H1 (cell line): ENCODE measurements around the gene ZNF599. TPM values are rescaled to one million over a fixed set of nuclear protein-coding genes. Genes with fewer than 3 reads are reported as not detected.

Source experiments
- CTCF ChIA-PET: fragments of 300-600 bp; sonication (Branson Sonifier 250); formaldehyde crosslinking; loops from one replicate; lab custom pipeline; 2021; ENCODE audit not compliant: partially characterized antibody; lab: Charles Lee
- POLR2A ChIA-PET: fragments of 300-600 bp; sonication (Branson Sonifier 250); formaldehyde crosslinking; loops from one replicate; lab custom pipeline; 2021; ENCODE audit warnings: inconsistent platforms; ENCODE audit not compliant: partially characterized antibody; lab: Charles Lee
- DNase-seq, 2 experiments: peaks; one replicate each; pipeline versions ENCODE4 v3.0.0 to v3.0.0-alpha.2; 2010 to 2022; ENCODE audit warnings: low spot score in 2 of 2, low read depth in 1 of 2, mixed read lengths in 1 of 2
- FAIRE-seq: peaks from 2 replicates; lab custom pipeline; 2011; peaks lifted over from hg19 to GRCh38; lab: Jason Lieb, UNC
- H2AFZ ChIP-seq: 2 replicates; pipeline ENCODE4 v1.8.1; 2012; ENCODE audit warnings: low read length, inconsistent platforms
- H2AK5ac ChIP-seq: 2 replicates; pipeline ENCODE4 v1.6.1; 2013; ENCODE audit warnings: low read depth, low read length
- H2BK120ac ChIP-seq: replicated peaks from 2 replicates; pipeline ENCODE3; 2013; ENCODE audit warnings: low read depth, low read length, inconsistent platforms
- H2BK12ac ChIP-seq: 2 replicates; pipeline ENCODE4 v1.6.1; 2013; ENCODE audit warnings: low read depth, low read length
- H2BK15ac ChIP-seq: 2 replicates; pipeline ENCODE4 v1.6.1; 2013; ENCODE audit warnings: low read length
- H2BK20ac ChIP-seq: 2 replicates; pipeline ENCODE4 v1.6.1; 2013; ENCODE audit warnings: low read length
- H2BK5ac ChIP-seq: 2 replicates; pipeline ENCODE4 v1.6.1; 2013; ENCODE audit warnings: low read depth, low read length
- H3K14ac ChIP-seq: 2 replicates; pipeline ENCODE4 v1.6.1; 2013; ENCODE audit warnings: inconsistent platforms; ENCODE audit not compliant: insufficient read length
- H3K18ac ChIP-seq: 2 replicates; pipeline ENCODE4 v1.6.1; 2013; ENCODE audit warnings: low read length; ENCODE audit errors: extremely low read depth
- H3K23ac ChIP-seq: 2 replicates; pipeline ENCODE4 v1.6.1; 2013; ENCODE audit warnings: inconsistent platforms; ENCODE audit not compliant: insufficient read length
- H3K23me2 ChIP-seq: 2 replicates; pipeline ENCODE4 v1.6.1; 2013; ENCODE audit warnings: low read depth, low read length
- H3K27ac ChIP-seq: 2 replicates; pipeline ENCODE4 v1.6.1; 2011; ENCODE audit warnings: low read depth, low read length, inconsistent platforms
- H3K27me3 ChIP-seq, 4 experiments: replicated peaks in 1 of 4; 1 replicate in 1 of 4; 2 replicates in 3 of 4; pipeline versions ENCODE4 v1.6.1 to v1.8.1; 2011 to 2013; ENCODE audit warnings: low read length in 3 of 4, mild to moderate bottlenecking in 3 of 4, inconsistent platforms in 2 of 4, mixed read lengths in 2 of 4, moderate library complexity in 1 of 4; ENCODE audit not compliant: control insufficient read depth in 3 of 4, insufficient read depth in 3 of 4; ENCODE audit errors: extremely low read depth in 1 of 4
- H3K36me3 ChIP-seq, 4 experiments: 2 replicates each; pipeline versions ENCODE4 v1.6.1 to v1.8.1; 2011 to 2013; ENCODE audit warnings: mild to moderate bottlenecking in 4 of 4, low read length in 3 of 4, moderate library complexity in 2 of 4, control low read depth in 1 of 4, inconsistent platforms in 1 of 4; ENCODE audit not compliant: insufficient read depth in 4 of 4, control insufficient read depth in 2 of 4
- H3K4ac ChIP-seq: replicated peaks from 2 replicates; pipeline ENCODE3; 2013; ENCODE audit warnings: low read length, low read depth, mixed read lengths, inconsistent platforms; ENCODE audit not compliant: insufficient read length
- H3K4me1 ChIP-seq, 4 experiments: replicated peaks in 1 of 4; 1 replicate in 1 of 4; 2 replicates in 3 of 4; pipeline versions ENCODE4 v1.6.1 to v1.8.1; 2011 to 2013; ENCODE audit warnings: low read length in 3 of 4, inconsistent platforms in 2 of 4, mixed read lengths in 1 of 4; ENCODE audit not compliant: insufficient read depth in 4 of 4, control insufficient read depth in 3 of 4
- H3K4me2 ChIP-seq, 2 experiments: 2 replicates each; pipeline versions ENCODE4 v1.6.1 to v1.8.1; 2011 to 2013; ENCODE audit warnings: low read depth in 2 of 2, low read length in 2 of 2, control low read depth in 1 of 2, inconsistent platforms in 1 of 2, mild to moderate bottlenecking in 1 of 2; ENCODE audit not compliant: insufficient read depth in 1 of 2
- H3K4me3 ChIP-seq, 4 experiments: fragments of 200-600, 300-600 bp in 1 of 4; sonication (generic), shearing (Covaris generic), sonication (Bioruptor Twin) in 1 of 4; 2 replicates each; pipeline versions ENCODE4 v1.5.1 to v1.8.1; 2011 to 2016; ENCODE audit warnings: low read length in 4 of 4, low read depth in 3 of 4, control low read depth in 2 of 4, inconsistent platforms in 2 of 4, mild to moderate bottlenecking in 2 of 4, mixed read lengths in 1 of 4, moderate library complexity in 1 of 4; ENCODE audit not compliant: insufficient read depth in 2 of 4; ENCODE audit errors: extremely low read depth in 1 of 4
- H3K56ac ChIP-seq: replicated peaks from 2 replicates; pipeline ENCODE3; 2013; ENCODE audit warnings: low read depth, mild to moderate bottlenecking, mixed read lengths, low read length, inconsistent platforms; ENCODE audit not compliant: insufficient read length
- H3K79me1 ChIP-seq: 2 replicates; pipeline ENCODE4 v1.6.1; 2013; ENCODE audit warnings: low read depth, low read length, control low read depth
- H3K79me2 ChIP-seq, 2 experiments: 2 replicates each; pipeline versions ENCODE4 v1.6.1 to v1.8.1; 2012 to 2013; ENCODE audit warnings: low read length in 2 of 2, mild to moderate bottlenecking in 2 of 2, inconsistent platforms in 1 of 2; ENCODE audit not compliant: insufficient read depth in 2 of 2, control insufficient read depth in 1 of 2
- H3K9ac ChIP-seq, 4 experiments: replicated peaks in 1 of 4; 1 replicate in 1 of 4; 2 replicates in 3 of 4; pipeline versions ENCODE4 v1.6.1 to v1.8.1; 2011 to 2013; ENCODE audit warnings: low read depth in 3 of 4, low read length in 3 of 4, control low read depth in 2 of 4, mild to moderate bottlenecking in 2 of 4, moderate library complexity in 2 of 4, inconsistent platforms in 1 of 4; ENCODE audit errors: extremely low read depth in 1 of 4
- H3K9me3 ChIP-seq, 2 experiments: 2 replicates each; pipeline versions ENCODE4 v1.6.1 to v1.8.1; 2012 to 2013; ENCODE audit warnings: mild to moderate bottlenecking in 2 of 2, moderate library complexity in 2 of 2, control low read depth in 1 of 2, inconsistent platforms in 1 of 2, low read depth in 1 of 2, low read length in 1 of 2, mixed read lengths in 1 of 2; ENCODE audit not compliant: insufficient read depth in 2 of 2
- H4K20me1 ChIP-seq, 2 experiments: replicated peaks in 1 of 2; 2 replicates each; pipeline versions ENCODE3 to v1.8.1; 2011 to 2013; ENCODE audit warnings: inconsistent platforms in 2 of 2, low read length in 2 of 2, mild to moderate bottlenecking in 1 of 2; ENCODE audit not compliant: insufficient read depth in 2 of 2, control insufficient read depth in 1 of 2
- H4K5ac ChIP-seq: 2 replicates; pipeline ENCODE4 v1.6.1; 2013; ENCODE audit warnings: low read length, low read depth, mixed read lengths, inconsistent platforms; ENCODE audit not compliant: insufficient read length
- H4K8ac ChIP-seq: 2 replicates; pipeline ENCODE4 v1.8.0; 2013; ENCODE audit warnings: mild to moderate bottlenecking, moderate library complexity, low read length, inconsistent platforms; ENCODE audit not compliant: insufficient read depth; ENCODE audit errors: extremely low read depth
- H4K91ac ChIP-seq: replicated peaks from 2 replicates; pipeline ENCODE3; 2013; ENCODE audit warnings: low read length, mixed read lengths, inconsistent platforms; ENCODE audit not compliant: insufficient read length
- ATF3 ChIP-seq: IDR thresholded peaks from 2 replicates; pipeline ENCODE4 v1.6.1; 2011; ENCODE audit warnings: low read depth, mild to moderate bottlenecking, low read length; ENCODE audit not compliant: insufficient read depth
- CHD1 ChIP-seq: IDR thresholded peaks from 2 replicates; pipeline ENCODE4 v1.6.1; 2012; ENCODE audit warnings: low read depth, low read length, improper control_type of control experiment
- JUND ChIP-seq: IDR thresholded peaks from 2 replicates; pipeline ENCODE4 v1.6.1; 2011; ENCODE audit warnings: mild to moderate bottlenecking, improper control_type of control experiment, low read length
- WGBS, 2 experiments: shearing (Covaris generic) in 1 of 2; methylation state at CpG; one replicate each; pipeline versions ENCODE4 v1.1.6 to v1.1.7; 2013 to 2015; ENCODE audit warnings: low lambda C conversion rate in 2 of 2, mixed read lengths in 2 of 2, inconsistent platforms in 1 of 2, low coverage in 1 of 2, missing lambda C conversion rate in 1 of 2; ENCODE audit not compliant: insufficient replicate concordance in 2 of 2, insufficient coverage in 1 of 2, insufficient read length in 1 of 2; ENCODE audit errors: extremely low coverage in 1 of 2, missing lambda C conversion rate in 1 of 2; 5-methylcytosine and 5-hydroxymethylcytosine counted together
- polyA plus RNA-seq, 7 experiments: library from polyadenylated mRNA; depleted of rRNA in 3 of 7; stranded (reverse) in 5 of 7; unstranded in 2 of 7; fragments of >200 nt in 5 of 7; fragments of 200-250 nt in 2 of 7; gene quantifications; 1 replicate in 5 of 7; 2 replicates in 1 of 7; 4 replicates in 1 of 7; pipeline versions ENCODE4 v1.2.1 to v1.2.3, GENCODE V29; 2011 to 2013; ENCODE audit warnings: missing spikeins in 2 of 7, mixed read lengths in 2 of 7
- total RNA-seq: library from RNA; stranded (reverse); fragmentation: NEBNext Ultra II Directional; extraction: Animal tissue kit (Norgen Biotek cat#: 25700); gene quantifications from 2 replicates; pipeline ENCODE4 v1.2.1, GENCODE V29; 2021

The ZNF599 gene
- total and polyA plus RNA-seq, 2 of the 8 experiments (the other 6 are each of a cell fraction or from before 2014, with no cell fraction given) = 4.8 to 5.4 TPM

GRCh38 chr19:34788074-34788473 lies 15.1 kb upstream of the ZNF599 start:
- CTCF ChIA-PET = no interaction called here
- H4K8ac ChIP-seq = no peak overlapping the region
- no peak overlapping the region for H3K14ac ChIP-seq
- no peak overlapping the region for H4K91ac ChIP-seq
- H3K79me2 ChIP-seq = no peaks in the 10 kb centered on the region
- H3K9me3 ChIP-seq = peaks cover 30 to 63% of the 10 kb centered on the region in 2 experiments
- no peak overlapping the region for H2AK5ac ChIP-seq
- H2BK20ac ChIP-seq = no peak overlapping the region
- H3K27me3 ChIP-seq = no peaks in the 10 kb centered on the region; a peak in 1 of 7 replicates
- H3K79me1 ChIP-seq = no peaks in the 10 kb centered on the region
- no peaks in the 10 kb centered on the region for H3K36me3 ChIP-seq
- no peak overlapping the region for H4K5ac ChIP-seq
- H2BK5ac ChIP-seq = no peak overlapping the region
- H2BK120ac ChIP-seq = no peak overlapping the region
- H2BK12ac ChIP-seq = no peak overlapping the region
- no peak overlapping the region for H3K4me3 ChIP-seq
- H3K4ac ChIP-seq = no peak overlapping the region
- H4K20me1 ChIP-seq = no peaks in the 10 kb centered on the region
- H2BK15ac ChIP-seq = no peak overlapping the region
- no peaks in the 10 kb centered on the region for H3K4me1 ChIP-seq
- H3K56ac ChIP-seq = no peak overlapping the region
- no peak overlapping the region for H3K18ac ChIP-seq
- no peak overlapping the region for H2AFZ ChIP-seq
- no peak overlapping the region for H3K23ac ChIP-seq
- no peak for DNase-seq
- H3K27ac ChIP-seq = no peak overlapping the region
- H3K4me2 ChIP-seq = no peak overlapping the region
- POLR2A ChIA-PET = no interaction called here
- WGBS, 2 experiments = 58% methylated on average over 2 of the region's 2 CpGs; no CpG with 5 or more reads in 1 of the 2 experiments
- FAIRE-seq = no peak
- H3K9ac ChIP-seq = no peak overlapping the region
- no peaks in the 10 kb centered on the region for H3K23me2 ChIP-seq
- TF ChIP-seq ATF3 (no peak), CHD1 (no peak), JUND (no peak)
